ENCODE data around the gene KIF21B. TPM values are rescaled to one million over a fixed set of nuclear protein-coding genes. Genes with fewer than 3 reads are reported as not detected.

Gene KIF21B
- total RNA-seq, 1 donor from 2014 or later = 165 TPM

GRCh38 chr1:200991097-200991614 is 32.4 kb downstream of the KIF21B start:
- no peak for DNase-seq

GRCh38 chr1:200990114-200990513 is 33.4 kb downstream of the KIF21B start:
- DNase-seq = no peak

DNA sequence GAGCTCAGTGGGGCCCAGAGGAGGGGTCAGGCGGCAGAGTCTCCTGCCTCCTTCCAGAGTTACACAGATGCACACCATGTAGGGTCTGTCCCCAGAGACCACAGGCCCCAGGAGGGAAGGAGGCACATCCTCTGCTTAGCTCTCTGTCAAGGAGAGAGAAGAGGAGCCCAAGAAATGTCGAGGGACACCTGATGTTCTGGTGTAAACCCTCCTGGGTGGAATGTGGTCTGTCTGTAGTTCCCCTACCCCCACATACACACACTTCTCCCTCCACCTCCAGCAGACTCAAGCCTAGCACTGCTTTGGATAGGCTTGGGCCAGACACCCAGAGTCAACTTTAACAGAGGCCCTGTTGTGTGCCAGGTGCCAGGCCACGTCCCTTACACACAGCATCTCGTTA is 34.2 kb downstream of the KIF21B start:
- DNase-seq = no peak

- DNase-seq = no peak
Observed at GRCh38 chr1:200988693-200989092, 34.8 kb downstream of the KIF21B start.

DNA sequence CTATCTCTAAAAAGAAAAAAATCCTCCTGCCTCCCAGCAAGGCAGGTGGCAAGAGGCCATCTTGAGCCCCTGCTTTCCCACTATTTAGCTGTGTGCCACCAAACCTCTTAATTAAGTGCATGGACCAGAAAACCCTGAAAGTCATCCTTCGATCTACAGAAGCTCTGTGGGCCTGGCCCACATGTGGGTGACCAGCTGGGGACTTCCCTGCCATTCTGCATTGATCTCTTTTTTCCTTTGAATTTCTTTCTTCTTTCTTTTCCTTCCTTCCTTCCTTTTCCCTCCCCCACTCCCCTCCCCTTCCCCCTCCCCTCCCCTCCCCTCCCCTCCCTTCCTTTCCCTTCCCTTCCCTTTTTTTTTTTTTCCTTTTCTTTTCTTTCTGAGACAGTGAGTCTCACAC is 38.0 kb downstream of the KIF21B start:
- no peak for DNase-seq

DNA sequence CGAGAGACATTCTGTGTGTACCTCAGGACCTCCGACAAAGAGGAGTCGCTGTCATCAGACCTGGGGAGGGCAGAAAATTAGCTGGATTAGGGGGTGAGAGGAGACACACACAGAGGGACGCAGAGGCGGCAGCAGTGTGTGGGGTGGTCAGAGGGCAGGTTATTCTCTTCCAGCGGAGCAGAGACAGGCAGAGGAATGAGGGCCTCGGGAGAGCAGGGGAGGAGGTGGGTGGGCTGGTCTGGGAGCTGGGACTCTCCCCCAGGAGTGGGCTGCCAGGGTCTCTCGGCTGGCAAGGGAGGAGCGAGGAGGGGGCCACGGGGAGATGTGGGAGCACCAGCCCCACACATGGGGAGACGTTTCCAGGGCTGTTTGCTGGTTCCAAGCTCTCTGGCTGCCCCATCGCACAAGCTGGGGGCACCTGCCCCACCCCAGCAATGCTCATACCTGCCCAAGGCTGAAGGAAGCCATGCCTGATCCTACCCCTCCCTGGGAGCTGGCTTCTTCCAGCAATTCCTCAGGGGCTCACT is 40.4 kb downstream of the KIF21B start:
- DNase-seq = no peak

DNA sequence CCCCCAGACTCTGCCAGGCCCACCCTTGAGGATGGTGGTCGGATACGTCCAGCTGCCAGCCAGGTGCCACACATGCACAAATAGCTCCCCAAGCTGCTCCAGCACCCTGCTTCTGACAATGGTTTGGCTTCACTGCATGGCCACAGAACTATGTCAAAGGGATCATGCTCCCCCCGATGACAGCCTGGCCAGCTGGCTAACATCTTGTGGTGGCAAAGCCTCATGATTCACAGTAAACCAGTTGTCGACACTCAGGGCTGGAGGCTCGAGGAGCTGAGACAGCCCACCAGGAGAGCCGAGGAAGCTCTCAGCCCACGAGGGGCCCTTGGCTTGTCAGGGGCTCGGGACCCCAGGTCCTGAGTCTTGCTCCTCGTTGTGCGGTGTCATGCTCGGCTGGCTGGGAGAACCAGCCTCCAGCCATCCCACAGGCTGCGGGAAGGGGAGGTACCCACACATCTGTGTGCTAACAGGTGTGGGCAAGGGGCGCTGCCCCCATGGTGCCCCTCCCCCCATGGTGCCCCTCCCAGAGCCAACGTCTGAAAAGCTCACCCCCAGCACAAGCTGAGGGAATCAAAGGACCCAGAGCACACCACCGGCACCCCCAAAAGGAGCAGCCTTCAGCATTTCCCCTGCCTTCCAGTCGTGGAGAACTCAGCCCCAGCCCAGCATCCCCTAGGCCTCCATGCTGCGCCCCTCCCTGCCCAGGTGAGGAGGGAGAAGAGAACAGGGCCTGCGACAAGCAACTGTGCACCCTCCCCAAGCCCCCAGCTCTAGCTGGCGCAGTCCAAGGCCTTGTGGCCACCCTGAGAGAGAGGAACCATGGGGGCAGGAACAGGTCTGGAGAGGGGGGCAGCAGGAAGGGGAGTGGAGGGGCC is 41.2 kb downstream of the KIF21B start:
- DNase-seq = no peak

DNA sequence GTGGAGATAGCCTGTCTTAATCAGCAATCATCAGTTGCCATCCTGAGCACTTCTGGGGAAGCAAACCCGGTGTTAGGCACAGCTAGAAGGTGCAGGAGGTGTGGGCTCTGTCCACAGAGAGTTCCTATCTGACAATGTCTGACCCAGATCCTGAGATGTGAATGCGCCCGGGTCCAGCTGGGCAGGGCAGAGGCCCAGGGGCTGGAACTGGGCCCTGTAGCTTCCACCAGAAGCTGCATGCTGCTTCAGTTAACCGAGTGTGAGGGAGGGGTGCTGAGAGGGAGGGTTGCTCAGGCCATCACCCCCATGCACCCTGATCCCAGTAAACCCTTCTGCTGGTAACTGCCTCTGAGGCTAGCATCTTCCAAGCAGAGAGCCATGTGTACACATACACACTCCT is 42.2 kb downstream of the KIF21B start:
- no peak for DNase-seq

DNA sequence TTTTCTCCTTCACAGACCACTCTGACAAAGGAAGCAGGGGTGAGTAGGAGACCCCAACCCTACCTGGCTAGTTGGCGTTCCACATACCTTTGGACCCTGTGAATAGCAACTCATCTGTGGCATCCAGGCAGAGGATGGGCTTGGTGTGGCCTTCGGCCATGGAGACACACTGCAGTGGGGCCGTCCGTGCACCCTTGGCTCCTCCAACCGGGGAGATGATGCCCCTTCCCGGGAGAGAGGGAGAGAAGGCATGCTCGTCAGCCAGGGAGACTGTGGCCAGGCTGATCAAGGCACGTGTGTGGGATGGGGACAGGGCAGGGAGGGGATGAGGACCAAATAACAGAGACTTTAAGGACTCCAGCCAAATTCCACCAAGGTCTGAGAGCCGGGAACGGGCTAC is 42.6 kb downstream of the KIF21B start:
- no peak for DNase-seq

DNA sequence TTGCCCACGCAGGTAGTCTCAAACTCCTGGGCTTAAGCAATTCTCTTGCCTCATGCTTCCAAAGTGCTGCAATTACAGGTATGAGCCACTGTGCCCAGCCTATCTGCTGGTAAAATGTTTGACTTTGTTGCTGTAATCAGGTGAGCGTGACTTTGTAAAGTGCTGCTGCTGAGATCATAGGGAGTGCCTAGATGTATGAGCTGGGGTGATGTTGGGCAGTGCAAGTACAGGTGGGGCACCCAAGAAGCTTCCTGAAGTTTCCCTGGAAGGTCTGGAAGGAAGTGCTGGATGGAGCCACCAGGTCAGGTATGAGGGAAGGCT is 43.1 kb downstream of the KIF21B start:
- no peak for DNase-seq

DNA sequence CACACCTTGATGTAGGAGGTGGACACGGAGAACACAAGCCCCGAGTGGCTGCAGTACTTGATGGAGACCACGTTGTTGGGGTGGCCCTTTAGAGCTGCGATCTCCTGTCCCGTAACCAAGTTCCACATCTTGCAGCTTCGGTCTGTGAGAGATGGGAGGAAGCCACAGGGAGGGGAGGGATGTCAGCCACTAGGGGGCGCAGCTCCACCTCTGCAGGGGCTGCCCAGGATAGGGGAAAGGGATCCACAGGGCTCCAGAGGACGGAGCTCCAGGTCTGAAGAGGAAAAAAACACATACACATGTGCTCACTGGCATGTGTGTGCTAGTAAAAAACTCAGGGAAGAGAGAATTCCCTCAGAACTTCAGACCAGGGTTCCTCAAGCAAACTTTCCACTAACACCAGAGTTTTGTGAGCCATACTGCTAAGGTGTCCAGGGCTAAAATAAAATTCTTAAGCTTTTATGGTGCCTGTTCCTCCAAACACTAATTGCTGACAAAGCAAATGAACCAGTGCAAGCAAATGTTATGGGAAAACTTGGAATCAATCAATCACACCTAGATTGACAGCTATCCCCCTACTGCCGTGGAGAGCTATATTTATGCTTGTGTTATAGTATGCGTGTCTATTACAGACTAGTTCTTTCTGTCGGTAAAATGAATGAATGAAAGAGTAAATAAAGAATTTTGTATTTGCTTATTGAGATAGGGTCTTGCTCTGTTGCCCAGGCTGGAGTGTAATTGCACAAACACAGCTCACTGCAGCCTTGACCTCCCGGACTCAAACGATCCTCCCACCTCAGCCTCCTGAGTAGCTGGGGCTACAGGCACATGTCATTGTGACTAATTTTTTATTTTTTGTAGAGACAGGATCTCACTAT is 43.7 kb downstream of the KIF21B start:
- no peak for DNase-seq

DNA sequence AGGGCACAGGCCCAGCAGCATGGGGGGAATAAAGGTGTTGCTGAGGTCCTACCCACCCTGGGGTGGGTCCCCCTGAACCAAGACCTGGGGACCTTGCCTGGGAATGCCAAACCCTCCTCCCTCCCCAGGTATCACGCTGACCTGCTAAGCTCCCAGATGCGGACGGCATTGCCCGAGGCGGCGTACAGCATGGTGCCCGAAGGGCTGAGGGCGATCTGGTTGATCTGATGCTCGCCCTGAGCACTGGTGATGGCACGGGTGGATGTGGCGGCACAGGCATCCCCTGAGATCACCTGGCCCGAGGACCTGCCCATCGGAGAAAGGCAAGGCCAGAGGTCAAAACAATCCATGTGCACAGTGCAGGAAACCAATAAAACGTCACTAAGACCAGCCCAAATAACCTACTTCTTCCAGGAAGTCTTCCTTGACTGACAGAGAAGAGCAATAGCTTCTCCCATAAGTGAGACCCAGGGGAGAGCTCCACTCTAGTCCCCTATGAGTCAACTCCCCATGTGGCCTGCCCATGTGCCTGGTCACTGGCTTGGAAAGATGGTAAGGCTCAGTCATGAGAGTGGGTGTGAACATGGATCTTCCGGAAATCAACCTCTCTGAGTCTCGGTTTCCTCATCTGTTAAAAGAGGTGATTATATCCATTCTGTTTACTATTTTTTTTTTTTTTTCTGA is 46.3 kb downstream of the KIF21B start:
- DNase-seq = no peak

DNA sequence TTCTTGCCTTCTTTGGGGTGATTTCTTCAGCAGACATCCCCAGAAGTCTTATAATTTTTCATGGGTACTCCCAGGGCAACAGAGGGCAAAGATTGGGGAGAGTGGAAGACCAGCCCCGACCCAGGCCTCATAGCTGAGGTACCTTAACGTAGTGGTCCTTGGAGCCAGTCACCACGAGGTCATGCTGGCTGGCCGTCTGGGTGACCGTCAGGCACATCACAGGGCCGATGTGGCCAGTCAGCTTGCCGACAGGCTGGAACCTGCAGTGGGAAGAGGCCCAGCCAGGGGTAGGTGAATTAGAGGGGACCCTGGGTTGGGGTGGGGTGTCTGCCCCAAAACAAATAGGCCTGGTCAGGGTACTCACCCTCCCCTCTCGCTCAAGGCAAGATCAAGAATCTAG is 46.9 kb downstream of the KIF21B start:
- no peak for DNase-seq

GRCh38 chr1:200975458-200975857 is 48.1 kb downstream of the KIF21B start:
- no peak for DNase-seq

DNA sequence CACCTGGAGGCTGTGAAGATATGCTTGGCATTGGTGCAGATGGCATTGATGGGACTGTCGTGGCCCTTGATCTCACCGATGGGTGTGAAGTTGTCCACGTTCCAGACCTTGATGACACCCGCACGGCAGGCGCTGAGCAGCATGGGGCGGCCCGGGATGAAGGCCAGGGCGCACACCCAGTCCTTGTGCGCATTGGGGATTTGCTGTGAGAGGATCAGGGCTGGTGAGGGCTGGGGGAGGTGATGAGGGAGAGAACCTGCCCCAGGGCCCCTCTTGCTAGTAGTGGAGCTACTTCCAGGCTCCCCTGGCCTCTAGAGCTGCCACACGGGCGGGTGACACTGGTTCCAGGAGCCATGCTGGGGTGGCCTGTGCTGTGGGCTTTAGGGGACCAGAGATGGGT is 48.8 kb downstream of the KIF21B start:
- DNase-seq = no peak

- DNase-seq = no peak
Observed at GRCh38 chr1:200973937-200974657, 49.4 kb downstream of the KIF21B start.

DNA sequence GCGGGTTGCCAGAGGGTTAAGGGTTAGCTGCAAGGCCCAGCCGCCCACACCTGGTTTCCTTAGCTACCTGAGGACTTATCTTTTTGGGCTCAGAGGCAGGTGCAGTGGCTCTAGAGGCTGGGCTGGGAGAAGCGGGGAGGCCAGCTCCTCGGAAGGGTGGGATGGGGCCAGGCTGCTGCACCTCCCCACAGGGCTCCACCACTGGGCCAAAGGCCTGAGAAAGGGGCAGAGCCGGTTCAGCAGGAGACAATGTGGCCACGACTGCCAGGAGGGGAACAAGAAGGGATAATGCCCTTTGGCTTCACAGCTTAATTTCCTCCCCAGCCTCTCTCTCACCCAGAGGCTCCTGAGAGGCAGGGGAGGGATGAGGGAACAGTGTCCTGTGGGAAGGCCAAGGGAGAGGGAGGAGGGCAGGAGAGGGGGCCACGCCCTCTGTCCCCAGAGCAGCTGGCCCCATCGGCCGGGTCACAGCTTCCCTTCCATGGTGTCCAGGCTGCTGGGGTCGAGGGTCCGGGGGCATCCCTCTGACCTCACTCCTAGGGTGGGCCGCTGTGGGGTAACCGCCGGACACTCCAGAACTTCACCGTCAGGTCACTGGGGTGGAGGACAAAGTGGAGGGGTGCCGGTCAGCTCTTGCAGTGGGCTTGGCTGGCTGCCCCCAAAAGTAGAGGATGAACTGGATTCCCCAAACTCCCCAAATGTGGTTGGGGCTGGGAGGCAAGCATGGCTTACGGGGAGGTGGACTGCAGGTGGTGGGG is 50.4 kb downstream of the KIF21B start:
- no peak for DNase-seq

- DNase-seq = peak; percentile 46
Observed at GRCh38 chr1:200971955-200972711, 51.4 kb downstream of the KIF21B start.

DNA sequence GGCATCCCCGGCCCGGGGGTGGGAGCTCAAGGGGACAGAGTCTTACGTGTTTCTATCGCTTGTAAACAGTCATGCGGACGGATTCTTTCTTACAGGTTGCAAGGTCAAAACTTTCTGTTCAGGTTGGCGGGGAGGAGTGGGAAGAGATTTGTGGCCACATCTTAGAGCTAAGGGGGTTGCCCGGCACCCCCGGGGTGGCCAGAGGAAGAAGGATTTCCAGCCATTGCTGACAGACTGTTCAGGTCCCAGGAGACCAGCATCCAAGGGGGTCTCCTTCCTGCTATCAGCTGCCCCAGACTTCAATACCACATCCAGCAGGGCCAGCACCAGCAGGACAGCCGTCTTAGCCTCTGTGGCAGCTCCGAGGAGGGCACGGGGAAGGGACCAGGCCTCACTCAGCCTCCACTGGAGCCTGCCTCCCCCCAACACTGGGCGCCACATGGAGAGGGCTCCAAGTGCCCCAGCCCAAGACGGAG is 52.0 kb downstream of the KIF21B start:
- no peak for DNase-seq

DNA sequence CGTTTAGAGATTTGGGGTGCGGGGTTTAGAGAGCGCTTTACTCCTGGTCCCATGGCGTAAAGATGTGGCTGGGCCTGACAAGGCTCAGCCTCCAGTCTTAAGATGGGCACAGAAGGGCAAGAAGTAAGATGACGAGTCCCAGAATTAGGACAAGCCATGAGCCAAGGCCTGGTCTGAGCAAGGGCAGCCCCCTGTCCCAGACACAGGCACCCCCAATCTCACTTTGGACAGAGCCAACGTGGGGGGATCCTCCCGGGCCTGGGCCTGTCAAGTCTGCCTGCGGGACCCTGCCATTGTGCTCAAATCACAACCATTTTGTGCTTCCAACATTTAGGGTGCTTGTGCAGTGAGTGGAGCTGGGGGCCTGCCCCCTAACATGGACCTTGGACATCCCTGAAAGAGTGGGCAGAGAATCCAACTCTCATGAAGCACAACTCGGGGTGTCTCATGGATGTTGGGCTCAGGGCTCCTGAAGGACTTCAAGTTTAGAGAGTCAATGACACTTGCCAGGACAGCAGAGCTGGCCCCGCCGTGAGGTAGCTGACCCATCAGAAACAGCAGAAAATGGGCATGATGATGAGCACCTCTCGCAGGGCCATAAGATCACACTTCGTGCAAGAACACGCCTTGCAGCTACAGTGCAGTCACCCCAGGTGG is 52.6 kb downstream of the KIF21B start:
- no peak for DNase-seq

Data from occipital lobe (tissue), 2 donors.